GM12878 (cell line): Measurements from ENCODE around the gene FAM151A. TPM values are rescaled to one million over a fixed set of nuclear protein-coding genes. Genes with fewer than 3 reads are reported as not detected.

ENCODE experiments used
- LARP7 ChIP-seq: fragments of 450-650 bp; IDR thresholded peaks from 2 replicates; pipeline ENCODE4 v1.6.1; 2017; ENCODE audit warnings: mild to moderate bottlenecking
- RB1 ChIP-seq: fragments of 450-650 bp; formaldehyde crosslinking; IDR thresholded peaks from 2 replicates; pipeline ENCODE4 v1.6.1; 2017; ENCODE audit warnings: mild to moderate bottlenecking, borderline replicate concordance
- ZBTB40 ChIP-seq: fragments of 450-650 bp; IDR thresholded peaks from 2 replicates; pipeline ENCODE4 v1.6.1; 2016; ENCODE audit warnings: mild to moderate bottlenecking, moderate library complexity, borderline replicate concordance
- polyA plus RNA-seq, 11 experiments: library from polyadenylated mRNA; depleted of rRNA in 4 of 11; unstranded in 6 of 11; stranded (reverse) in 5 of 11; fragments of >200 nt; fragmentation: Nextera tagmentation in 4 of 11; fragmentation: Illumina TruSeq in 1 of 11; extraction: Ambion mirVana in 4 of 11; extraction: Trizol in 1 of 11; gene quantifications; 1 replicate in 1 of 11; 2 replicates in 10 of 11; pipeline versions ENCODE4 v1.2.1 to v1.2.3, GENCODE V29; 2011 to 2016; ENCODE audit warnings: inconsistent platforms in 2 of 11, missing spikeins in 2 of 11, low read depth in 1 of 11
- total RNA-seq, 4 experiments: library from RNA; depleted of rRNA in 3 of 4; stranded (reverse); fragments of >200 nt in 3 of 4; fragmentation: Illumina TruSeq in 1 of 4; extraction: Trizol in 1 of 4; gene quantifications; 2 replicates each; pipeline versions ENCODE4 v1.2.1 to v1.2.3, GENCODE V29; 2013 to 2021
- TF ChIP-seq, protein P1 (sequence below): IDR thresholded peaks from 2 replicates; pipeline ENCODE4 v1.6.1; 2011; ENCODE audit warnings: borderline replicate concordance, low read depth, mild to moderate bottlenecking, moderate library complexity, mixed read lengths, low read length; ENCODE audit not compliant: insufficient read depth; ENCODE audit errors: extremely low read length
- TF ChIP-seq, protein P2 (sequence below): fragments of 450-650 bp; IDR thresholded peaks from 2 replicates; pipeline ENCODE4 v1.6.1; 2017; ENCODE audit warnings: mild to moderate bottlenecking, moderate library complexity

The FAM151A gene
- total and polyA plus RNA-seq, 10 of the 15 experiments (the other 5 are each of a cell fraction or from before 2014, with no cell fraction given), result 0.09 to 0.34 (median 0.14) TPM; not detected in 5

- TF ChIP-seq ZBTB40, result no peak
- TF ChIP-seq LARP7, result no peak
- TF ChIP-seq, protein P1, sequence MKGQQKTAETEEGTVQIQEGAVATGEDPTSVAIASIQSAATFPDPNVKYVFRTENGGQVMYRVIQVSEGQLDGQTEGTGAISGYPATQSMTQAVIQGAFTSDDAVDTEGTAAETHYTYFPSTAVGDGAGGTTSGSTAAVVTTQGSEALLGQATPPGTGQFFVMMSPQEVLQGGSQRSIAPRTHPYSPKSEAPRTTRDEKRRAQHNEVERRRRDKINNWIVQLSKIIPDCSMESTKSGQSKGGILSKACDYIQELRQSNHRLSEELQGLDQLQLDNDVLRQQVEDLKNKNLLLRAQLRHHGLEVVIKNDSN, result no peak
- no peak for TF ChIP-seq RB1
- TF ChIP-seq, protein P2, sequence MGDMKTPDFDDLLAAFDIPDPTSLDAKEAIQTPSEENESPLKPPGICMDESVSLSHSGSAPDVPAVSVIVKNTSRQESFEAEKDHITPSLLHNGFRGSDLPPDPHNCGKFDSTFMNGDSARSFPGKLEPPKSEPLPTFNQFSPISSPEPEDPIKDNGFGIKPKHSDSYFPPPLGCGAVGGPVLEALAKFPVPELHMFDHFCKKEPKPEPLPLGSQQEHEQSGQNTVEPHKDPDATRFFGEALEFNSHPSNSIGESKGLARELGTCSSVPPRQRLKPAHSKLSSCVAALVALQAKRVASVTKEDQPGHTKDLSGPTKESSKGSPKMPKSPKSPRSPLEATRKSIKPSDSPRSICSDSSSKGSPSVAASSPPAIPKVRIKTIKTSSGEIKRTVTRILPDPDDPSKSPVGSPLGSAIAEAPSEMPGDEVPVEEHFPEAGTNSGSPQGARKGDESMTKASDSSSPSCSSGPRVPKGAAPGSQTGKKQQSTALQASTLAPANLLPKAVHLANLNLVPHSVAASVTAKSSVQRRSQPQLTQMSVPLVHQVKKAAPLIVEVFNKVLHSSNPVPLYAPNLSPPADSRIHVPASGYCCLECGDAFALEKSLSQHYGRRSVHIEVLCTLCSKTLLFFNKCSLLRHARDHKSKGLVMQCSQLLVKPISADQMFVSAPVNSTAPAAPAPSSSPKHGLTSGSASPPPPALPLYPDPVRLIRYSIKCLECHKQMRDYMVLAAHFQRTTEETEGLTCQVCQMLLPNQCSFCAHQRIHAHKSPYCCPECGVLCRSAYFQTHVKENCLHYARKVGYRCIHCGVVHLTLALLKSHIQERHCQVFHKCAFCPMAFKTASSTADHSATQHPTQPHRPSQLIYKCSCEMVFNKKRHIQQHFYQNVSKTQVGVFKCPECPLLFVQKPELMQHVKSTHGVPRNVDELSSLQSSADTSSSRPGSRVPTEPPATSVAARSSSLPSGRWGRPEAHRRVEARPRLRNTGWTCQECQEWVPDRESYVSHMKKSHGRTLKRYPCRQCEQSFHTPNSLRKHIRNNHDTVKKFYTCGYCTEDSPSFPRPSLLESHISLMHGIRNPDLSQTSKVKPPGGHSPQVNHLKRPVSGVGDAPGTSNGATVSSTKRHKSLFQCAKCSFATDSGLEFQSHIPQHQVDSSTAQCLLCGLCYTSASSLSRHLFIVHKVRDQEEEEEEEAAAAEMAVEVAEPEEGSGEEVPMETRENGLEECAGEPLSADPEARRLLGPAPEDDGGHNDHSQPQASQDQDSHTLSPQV, result no peak
Observed at GRCh38 chr1:54571803-54572541, 51.4 kb downstream of the FAM151A start (continued).
